Embryonic facial prominence (tissue), 1 donor: ENCODE data around the gene INPPL1.
"Not testable (repeated sequence)": the region's sequence is repeated elsewhere in the genome, so short reads cannot be mapped to it uniquely, and the experiment has no call there.

ENCODE experiments used
- DNase-seq: peaks from one replicate; pipeline ENCODE4 v3.0.0-alpha.2; 2016; ENCODE audit errors: extremely low spot score

Gene INPPL1

GRCh38 chr11:72244361-72245262, 20.0 kb downstream of the INPPL1 start:
- DNase-seq, result no peak

- no peak for DNase-seq
These were observed 20.8 kb downstream of the INPPL1 start for GRCh38 chr11:72245263-72245816.

- no peak for DNase-seq
These were observed 23.0 kb downstream of the INPPL1 start for GRCh38 chr11:72247584-72247983.

GRCh38 chr11:72249961-72250360, 25.4 kb downstream of the INPPL1 start:
- no peak for DNase-seq

GRCh38 chr11:72250661-72251464, 26.3 kb downstream of the INPPL1 start:
- no peak for DNase-seq

GRCh38 chr11:72251614-72252013, 27.0 kb downstream of the INPPL1 start:
- no peak for DNase-seq

- no peak for DNase-seq
These were observed 28.8 kb downstream of the INPPL1 start for GRCh38 chr11:72253392-72253791.

GRCh38 chr11:72254299-72254993, 29.9 kb downstream of the INPPL1 start:
- no peak for DNase-seq

GRCh38 chr11:72257570-72257969, 33.0 kb downstream of the INPPL1 start:
- no peak for DNase-seq

GRCh38 chr11:72259490-72259889, 34.9 kb downstream of the INPPL1 start:
- no peak for DNase-seq

GRCh38 chr11:72260574-72260973, 36.0 kb downstream of the INPPL1 start:
- no peak for DNase-seq

- DNase-seq, result no peak
These were observed 38.8 kb downstream of the INPPL1 start for GRCh38 chr11:72263361-72263760.

- DNase-seq, result no peak
These were observed 41.4 kb downstream of the INPPL1 start for GRCh38 chr11:72265951-72266350.

- not testable (repeated sequence) for DNase-seq
These were observed 42.4 kb downstream of the INPPL1 start for GRCh38 chr11:72266960-72267359.

- no peak for DNase-seq
These were observed 43.5 kb downstream of the INPPL1 start for GRCh38 chr11:72267956-72268617.

GRCh38 chr11:72271980-72272379, 47.4 kb downstream of the INPPL1 start:
- DNase-seq, result no peak

GRCh38 chr11:72274435-72274834, 49.9 kb downstream of the INPPL1 start:
- no peak for DNase-seq

- DNase-seq, result no peak
These were observed 54.3 kb downstream of the INPPL1 start for GRCh38 chr11:72278905-72279304.

- no peak for DNase-seq
These were observed 55.5 kb downstream of the INPPL1 start for GRCh38 chr11:72280037-72280436.

- no peak for DNase-seq
These were observed 56.3 kb downstream of the INPPL1 start for GRCh38 chr11:72280726-72281315.

GRCh38 chr11:72283947-72284346, 59.4 kb downstream of the INPPL1 start:
- DNase-seq, result no peak
